Measurements from ENCODE around the gene ZNF215. TPM values are rescaled to one million over a fixed set of nuclear protein-coding genes. Genes with fewer than 3 reads are reported as not detected.
"Not testable (repeated sequence)": the region's sequence is repeated elsewhere in the genome, so short reads cannot be mapped to it uniquely, and the experiment has no call there.

ZNF215 gene
- total RNA-seq, result 0.17 TPM
- long read RNA-seq, result 0 reads

DNA sequence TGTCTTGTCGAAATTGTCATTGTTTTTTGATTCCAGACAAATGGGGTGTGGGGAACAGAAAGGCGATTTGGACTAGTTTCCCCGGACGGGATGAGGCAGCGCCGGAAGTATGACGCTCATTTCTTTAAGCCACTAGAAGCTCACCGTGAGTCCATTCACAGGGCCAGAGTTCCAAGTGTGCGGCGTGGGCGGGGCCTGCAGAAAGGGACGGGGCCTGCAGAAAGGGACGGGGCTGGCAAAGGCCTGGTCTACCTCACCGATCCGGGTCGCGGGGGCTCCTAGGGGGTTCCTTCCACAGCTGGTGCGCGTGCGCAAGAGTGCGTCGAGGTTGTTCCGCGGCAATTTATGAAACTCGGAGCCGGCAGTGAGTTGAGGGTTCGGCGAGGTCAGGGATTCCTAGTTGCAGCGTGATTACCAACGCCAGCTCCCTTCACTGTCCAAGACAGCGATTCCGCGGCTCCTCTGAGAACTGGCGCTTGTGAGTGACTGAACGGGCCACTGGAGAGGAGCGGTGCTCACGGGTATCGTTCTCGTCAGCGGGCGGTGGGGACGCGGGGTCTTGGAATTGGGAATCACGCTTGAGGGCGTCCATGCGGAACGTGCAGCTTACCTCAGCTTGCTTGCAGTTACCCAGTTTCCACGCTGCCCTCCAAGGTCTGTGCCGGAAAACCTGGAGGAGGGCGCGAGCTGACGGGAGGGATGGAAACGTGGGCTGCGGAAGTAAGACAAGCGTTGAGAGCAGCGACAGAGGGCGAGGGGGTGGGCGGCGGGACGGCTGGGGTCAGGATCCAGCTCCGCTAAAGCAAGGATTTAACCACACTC lies at the start of gene ZNF215:
TSS of gene ZNF215 (plus strand) at position 219 of the 822 bp plus-strand sequence. CDS start 5,847 bp downstream, outside the sequence.
- intact Hi-C loops (cut with micrococcal nuclease), result no loop called here
- DNase-seq (peak; percentile 80), ATAC-seq (peak; percentile 95)

DNA sequence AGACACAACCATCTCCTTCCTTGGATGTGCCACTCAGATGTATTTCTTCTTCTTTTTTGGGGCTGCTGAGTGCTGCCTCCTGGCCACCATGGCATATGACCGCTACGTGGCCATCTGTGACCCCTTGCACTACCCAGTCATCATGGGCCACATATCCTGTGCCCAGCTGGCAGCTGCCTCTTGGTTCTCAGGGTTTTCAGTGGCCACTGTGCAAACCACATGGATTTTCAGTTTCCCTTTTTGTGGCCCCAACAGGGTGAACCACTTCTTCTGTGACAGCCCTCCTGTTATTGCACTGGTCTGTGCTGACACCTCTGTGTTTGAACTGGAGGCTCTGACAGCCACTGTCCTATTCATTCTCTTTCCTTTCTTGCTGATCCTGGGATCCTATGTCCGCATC lies 49.3 kb upstream of the ZNF215 start:
- ATAC-seq (no peak), DNase-seq (no peak)
- intact Hi-C loops (cut with micrococcal nuclease), result no loop called here

DNA sequence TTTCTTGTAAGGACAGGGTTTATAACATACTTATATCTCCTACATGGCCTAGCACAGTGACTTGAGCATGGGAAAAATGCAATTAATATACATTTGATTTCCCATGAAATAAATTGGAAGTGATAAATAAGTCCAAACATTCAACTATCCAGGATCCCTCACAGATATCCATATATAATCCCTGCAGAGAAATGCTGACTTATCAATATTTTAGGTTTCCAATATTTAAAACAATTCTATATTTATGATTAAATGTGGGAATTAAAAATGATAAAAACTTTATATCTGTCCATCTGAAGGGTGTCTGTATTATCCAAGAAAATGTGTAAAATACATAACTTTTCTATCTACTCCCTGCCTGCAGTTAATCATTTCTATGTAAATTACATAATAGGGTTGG lies 43.5 kb upstream of the ZNF215 start:
- intact Hi-C loops (cut with micrococcal nuclease), result no loop called here
- ATAC-seq (no peak), DNase-seq (no peak)

DNA sequence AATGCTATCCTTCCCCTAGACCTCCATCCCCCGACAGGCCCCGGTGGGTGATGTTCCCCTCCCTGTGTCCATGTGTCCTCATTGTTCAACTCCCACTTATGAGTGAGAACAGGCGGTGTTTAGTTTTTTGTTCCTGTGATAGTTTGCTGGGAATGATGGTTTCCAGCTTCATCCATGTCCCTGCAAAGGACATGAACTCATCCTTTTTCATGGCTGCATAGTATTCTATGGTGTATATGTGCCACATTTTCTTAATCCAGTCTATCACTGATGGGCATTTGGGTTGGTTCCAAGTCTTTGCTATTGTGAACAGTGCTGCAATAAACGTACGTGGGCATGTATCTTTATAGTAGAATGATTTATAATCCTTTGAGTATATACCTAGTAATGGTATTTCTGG lies 38.5 kb upstream of the ZNF215 start:
- intact Hi-C loops (cut with micrococcal nuclease); ATAC-seq; DNase-seq: not testable (repeated sequence)

DNA sequence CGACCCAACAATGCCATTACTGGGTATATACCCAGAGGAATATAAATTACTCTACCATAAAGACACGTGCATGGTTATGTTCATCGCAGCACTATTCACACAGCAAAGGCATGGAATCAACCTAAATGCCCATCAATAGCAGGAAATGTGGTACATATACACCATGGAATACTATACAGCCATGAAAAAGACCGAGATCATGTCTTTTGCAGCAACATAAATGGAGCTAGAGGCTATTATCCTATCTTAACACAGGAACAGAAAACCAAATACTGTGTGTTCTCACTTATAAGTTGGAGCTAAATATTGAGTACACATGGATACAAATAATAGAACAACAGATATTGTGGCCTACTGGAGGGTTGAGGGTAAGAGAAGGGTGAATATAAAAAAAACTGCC lies 37.4 kb upstream of the ZNF215 start:
- intact Hi-C loops (cut with micrococcal nuclease), result no loop called here
- DNase-seq (no peak), ATAC-seq (no peak)

DNA sequence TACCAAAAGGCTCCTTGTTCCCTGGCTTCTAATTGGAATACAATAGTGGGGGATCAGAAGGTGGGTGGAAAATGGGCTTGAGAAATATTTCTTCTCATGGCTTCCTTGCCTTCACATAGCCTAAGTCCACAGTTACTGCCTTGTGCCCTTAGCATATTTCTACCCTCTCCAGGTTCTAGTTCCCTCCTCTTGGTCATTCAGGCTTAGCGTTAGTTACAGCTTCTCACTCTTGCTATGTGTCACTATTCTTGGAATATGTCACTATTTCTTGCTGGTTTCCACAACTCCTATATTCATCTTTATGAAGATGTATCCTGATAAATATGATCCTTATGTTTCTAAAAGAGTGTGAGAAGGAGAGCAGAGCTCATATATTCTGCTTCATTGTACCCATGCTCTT lies 36.4 kb upstream of the ZNF215 start:
- ATAC-seq, result no peak
- intact Hi-C loops (cut with micrococcal nuclease), result no loop called here

DNA sequence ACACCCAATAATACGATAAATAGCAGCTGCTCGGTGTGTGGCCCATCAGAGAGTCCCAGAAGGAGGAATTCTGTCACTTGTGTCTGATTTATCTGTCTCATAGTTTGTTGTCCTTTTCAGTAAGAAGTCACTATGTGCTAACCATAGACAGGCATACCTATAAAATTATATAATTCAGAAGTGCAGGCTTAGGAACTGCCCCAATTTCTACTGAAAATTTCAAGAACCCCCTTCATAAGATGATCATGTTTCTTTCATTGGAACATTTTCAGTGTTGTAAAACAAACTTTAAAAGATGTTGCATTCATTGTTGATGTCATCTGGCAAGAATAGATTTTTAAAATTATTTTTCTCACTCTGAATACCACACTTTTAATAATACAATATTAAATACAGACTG lies 33.8 kb upstream of the ZNF215 start, which contains the start of gene OR2D2:
TSS of gene OR2D2 (minus strand) at position 101 of the 400 bp plus-strand sequence. CDS start at position 101, 0 bp downstream.
- ATAC-seq, result no peak
- DNase-seq, result no peak
- intact Hi-C loops (cut with micrococcal nuclease), result no loop called here

More for the DNA sequence above, 36.4 kb upstream of the ZNF215 start:
- DNase-seq, result no peak

DNA sequence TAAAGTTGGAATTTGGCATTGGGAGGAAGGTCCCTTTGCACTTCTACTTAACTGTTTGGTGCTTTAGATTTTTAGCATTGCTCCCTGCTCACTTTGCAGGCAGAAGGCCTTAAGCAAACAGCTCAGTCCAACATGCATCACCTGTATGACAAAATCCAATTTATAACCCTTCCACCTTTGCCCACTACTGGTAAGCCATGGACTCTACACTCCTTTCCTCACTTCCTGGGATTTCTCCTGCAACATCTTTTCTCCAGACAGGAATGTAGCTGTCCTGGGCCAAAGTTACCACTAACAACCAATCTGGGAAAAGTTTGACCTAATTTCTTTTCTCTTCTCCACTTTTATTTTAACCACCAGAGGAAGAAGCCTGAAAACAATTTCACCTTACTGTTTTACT lies 32.1 kb upstream of the ZNF215 start:
- intact Hi-C loops (cut with micrococcal nuclease), result no loop called here
- ATAC-seq, result no peak
- DNase-seq, result no peak

DNA sequence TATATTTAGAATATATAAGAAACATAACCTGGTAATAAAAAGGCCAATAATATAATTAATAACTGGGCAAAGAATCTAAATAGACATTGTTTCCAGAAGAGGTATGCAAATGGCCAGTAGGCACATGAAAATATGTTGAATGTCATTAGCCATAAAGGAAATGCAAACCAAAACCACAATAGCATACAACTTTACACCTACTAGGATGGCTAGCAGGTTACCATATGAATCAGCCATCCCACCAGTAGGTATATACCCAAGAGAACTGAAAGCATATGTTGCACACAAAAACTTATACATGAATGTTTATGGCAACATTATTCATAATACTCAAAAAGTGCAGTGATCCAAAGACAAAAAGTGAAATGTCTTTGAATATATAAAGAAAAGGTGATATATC lies 31.2 kb upstream of the ZNF215 start:
- intact Hi-C loops (cut with micrococcal nuclease), result no loop called here
- ATAC-seq (no peak), DNase-seq (no peak)

DNA sequence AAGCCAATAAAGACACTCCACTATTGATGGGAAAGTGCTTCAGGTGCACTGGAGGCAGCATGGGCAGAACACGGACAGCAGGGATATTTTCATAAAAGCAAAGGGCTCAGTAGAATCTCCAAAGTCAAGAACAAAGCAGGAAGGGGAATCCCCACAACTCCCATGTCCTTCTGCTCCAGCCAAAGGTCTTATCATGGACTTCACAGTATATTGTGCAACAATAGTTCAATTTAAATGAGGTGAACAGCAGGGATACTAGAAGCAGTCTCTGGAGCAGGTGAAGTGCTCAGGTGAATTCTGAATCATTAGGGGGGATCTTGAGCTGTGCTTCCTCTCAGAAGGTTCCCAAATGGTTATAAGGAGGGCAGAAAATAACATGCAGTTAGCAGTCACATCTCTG lies 27.3 kb upstream of the ZNF215 start:
- intact Hi-C loops (cut with micrococcal nuclease), result no loop called here
- DNase-seq (no peak), ATAC-seq (no peak)

DNA sequence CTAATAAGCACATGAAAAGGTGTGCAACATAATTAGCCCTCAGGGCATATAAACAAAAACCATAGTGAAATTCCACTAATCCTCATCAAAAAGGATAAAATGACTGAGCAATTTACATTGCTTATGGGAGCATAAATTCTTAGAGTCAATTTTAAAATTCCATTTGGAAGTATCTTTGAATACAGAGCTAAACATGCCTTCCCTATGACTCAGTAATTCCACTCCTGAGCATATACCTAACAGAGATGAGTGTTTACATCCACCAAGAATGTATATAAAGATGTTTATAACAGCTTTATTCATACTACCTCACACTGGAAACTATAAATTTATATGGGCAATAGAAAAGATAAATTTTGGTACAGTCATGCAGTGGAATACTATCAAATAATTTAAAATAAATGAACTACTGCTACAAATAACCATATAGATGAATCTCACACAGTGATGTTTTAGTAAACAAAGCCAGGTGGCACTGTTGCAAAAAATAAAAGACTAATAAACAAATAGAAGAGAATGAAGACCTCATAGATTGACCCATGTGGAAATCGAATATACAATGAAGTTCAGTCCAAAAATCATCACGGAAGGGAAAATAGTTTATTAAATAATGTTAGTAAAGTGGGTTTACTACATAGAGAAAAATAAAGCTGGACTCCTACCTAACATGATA lies 25.8 kb upstream of the ZNF215 start:
- no peak for ATAC-seq
- intact Hi-C loops (cut with micrococcal nuclease), result no loop called here
- no peak for DNase-seq

DNA sequence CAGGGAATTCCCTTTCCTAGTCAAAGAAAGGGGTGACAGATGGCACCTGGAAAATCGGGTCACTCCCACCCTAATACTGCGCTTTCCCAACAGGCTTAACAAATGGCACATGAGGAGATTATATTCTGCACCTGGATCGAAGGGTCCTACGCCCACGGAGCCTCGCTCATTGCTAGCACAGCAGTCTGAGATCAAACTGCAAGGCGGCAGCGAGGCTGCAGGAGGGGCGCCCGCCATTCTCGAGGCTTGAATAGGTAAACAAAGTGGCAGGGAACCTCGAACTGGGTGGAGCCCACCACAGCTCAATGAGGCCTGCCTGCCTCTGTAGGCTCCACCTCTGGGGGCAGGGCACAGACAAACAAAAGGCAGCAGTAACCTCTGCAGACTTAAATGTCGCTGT lies 21.4 kb upstream of the ZNF215 start:
- intact Hi-C loops (cut with micrococcal nuclease); ATAC-seq; DNase-seq: not testable (repeated sequence)

DNA sequence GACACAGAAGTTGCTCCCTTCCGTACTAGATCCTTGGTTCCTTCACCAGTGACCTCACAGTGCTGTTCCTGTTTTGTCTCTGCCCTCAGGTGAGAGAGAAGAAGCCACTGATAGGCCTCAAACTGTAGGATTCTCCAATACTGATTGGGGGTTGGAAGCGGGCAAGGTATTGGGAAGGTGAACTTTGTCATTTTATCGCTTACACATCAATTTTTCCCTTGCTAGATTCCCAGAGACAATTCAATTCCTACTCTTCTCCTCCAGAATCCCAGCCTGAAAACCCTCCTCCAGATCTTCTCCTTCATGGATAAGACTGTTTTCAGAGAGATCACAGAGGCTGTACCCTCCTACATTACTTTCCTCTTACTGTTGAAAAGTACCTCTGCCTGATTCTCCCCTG lies 14.8 kb upstream of the ZNF215 start:
- intact Hi-C loops (cut with micrococcal nuclease), result no loop called here
- ATAC-seq, result no peak
- no peak for DNase-seq

DNA sequence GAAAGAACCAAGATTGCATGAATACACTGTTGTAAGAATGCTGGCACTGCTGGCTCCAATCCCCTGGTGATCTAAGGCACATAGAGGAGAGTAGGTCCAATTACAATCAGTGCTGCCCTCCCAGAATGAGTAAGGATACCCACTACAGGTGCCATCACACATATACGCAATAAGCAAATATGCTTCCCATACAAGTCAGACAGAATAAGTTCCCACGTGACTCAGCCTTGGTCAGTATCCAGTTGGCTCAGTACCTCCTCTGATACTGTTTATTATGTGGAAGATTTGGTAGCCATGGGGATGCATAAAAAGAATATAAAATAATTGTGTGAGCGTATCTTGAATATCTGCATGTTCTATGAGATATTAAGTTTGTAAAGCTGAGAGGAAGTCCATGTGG lies 14.3 kb upstream of the ZNF215 start:
- ATAC-seq, result no peak
- intact Hi-C loops (cut with micrococcal nuclease), result no loop called here
- DNase-seq, result no peak

DNA sequence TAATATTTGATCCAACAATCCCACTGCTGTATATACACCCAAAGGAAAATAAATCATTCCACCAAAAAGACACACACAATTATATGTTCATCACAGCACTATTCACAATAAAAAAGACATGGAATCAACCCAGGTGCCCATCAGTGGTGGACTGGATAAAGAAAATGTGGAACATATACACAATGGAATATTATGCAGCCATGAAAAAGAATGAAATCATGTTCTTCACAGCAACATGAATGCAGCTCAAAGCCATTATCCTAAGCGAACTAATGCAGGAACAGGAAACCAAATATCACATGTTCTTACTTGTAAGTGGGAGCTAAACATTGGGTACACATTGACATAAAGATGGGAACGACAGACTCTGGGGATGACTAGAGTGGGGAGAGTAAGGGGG lies 6.5 kb upstream of the ZNF215 start:
- intact Hi-C loops (cut with micrococcal nuclease), result no loop called here
- no peak for ATAC-seq
- no peak for DNase-seq

DNA sequence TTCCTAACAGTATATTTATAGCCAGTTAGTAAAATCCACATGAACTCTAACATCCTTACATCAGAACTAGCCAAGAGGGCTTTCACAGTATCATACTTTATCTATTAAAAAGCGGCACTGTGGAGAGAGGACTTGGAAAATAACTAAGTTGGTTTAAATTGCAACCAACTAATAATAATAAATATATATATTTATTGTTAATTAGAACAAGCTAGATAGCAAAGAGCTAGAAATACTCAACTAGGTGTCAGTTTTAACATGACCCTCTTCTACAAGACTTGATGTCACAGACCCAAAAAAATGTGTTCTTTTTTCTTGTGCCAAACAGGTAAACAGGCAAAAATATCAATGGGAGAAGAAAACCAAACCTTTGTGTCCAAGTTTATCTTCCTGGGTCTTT lies 5.5 kb upstream of the ZNF215 start, which contains the start of gene OR2D3:
TSS of gene OR2D3 (plus strand) at position 301 of the 400 bp plus-strand sequence. CDS start at position 301, 0 bp downstream.
- DNase-seq (no peak), ATAC-seq (no peak)

DNA sequence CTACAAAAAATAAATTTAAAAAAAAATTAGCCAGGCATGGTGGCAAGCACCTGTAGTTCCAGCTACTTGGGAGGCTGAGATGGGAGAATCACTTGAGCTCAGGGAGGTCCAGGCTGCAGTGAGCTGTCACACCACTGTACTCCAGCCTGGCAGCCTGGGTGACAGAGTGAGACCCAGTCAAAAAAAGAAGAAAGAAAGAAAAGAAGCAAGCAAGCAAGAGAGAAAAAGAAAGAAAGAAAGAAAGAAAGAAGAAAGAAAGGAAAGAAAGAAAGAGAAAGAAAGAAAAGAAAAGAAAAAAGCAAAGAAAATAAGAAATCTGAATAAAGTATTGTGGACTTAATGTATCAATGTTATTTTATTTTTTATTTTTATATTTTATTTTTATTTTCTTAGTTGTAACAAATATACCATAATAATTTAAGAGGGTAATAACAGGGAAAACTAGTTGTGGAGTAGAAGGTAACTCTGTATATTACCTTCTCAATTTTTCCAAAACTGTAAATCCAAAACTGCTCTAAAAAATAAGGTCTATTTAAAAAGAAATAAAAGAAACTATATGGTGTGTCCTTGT lies 1.1 kb upstream of the ZNF215 start:
- DNase-seq (no peak), ATAC-seq (no peak)
- intact Hi-C loops (cut with micrococcal nuclease), result no loop called here

More for the DNA sequence above, 5.5 kb upstream of the ZNF215 start, which contains the start of gene OR2D3:
- intact Hi-C loops (cut with micrococcal nuclease), result no loop called here

DNA sequence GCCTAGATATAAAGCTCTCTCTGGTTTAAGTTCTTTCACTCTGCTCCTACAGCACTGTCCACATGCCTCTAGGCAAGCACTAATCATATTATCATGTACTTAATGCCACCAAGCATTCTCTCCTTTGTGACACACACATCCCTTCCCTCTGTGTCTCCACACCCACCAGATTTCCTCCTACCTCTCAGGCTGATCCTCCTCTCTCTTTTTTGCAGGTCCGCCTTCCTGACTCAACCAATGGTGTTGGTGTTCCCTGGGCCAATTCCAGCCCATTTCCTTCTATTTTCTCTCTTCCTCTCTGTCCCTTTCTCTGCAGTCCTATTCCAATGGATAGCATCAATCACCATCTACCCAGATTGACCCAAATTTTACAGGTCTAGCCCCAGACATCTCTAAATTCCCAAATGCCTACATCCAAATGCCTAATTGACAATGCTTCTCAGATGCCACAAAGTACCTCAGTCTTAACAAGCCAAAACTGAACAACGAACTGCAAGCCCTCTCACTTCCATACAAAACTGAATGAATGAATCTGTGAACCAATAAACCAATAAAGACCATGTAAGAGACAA lies 504 bp upstream of the ZNF215 start:
- intact Hi-C loops (cut with micrococcal nuclease), result no loop called here
- DNase-seq (no peak), ATAC-seq (peak; percentile 32)

DNA sequence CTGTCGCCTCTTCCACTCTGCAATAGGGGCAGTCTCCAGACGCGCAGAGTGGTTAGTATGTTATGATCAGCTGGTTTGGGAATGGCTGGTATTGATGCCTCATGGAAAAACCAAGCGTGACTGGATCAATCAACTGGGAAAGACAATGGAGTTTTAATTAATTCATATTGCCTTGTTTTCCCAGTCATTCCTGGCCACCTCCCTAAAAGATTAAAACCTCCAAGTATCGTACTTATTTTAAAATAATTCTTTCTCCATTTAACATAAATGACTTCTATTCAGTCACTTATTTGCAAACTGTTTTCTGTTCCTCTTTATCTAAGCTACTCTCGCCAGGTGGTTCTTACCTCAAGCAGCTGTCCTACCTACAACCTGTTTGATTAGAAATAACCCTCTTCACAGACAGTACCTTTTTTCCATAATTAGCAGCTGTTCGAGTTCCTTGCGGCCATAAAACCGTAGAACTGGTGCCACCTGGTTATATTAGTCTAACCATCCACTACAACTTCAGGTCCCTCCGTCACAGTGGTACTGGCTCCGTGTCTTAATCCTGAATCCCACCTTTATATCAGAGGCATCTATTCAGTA lies 898 bp downstream of the ZNF215 start:
- intact Hi-C loops (cut with micrococcal nuclease), result no loop called here
- no peak for DNase-seq
- ATAC-seq, result no peak

Data from left ventricle myocardium superior (tissue), 1 donor.